IPS-18a (cell line): Measurements from ENCODE around the gene REEP6.
"Not testable (repeated sequence)": the region's sequence is repeated elsewhere in the genome, so short reads cannot be mapped to it uniquely, and the experiment has no call there.

ENCODE experiments used
- H3K27ac ChIP-seq: one replicate; pipeline ENCODE4 v1.5.1; 2013; ENCODE audit warnings: low read length
- H3K27me3 ChIP-seq: one replicate; pipeline ENCODE4 v1.6.1; 2013; ENCODE audit warnings: mild to moderate bottlenecking, low read length; ENCODE audit not compliant: control insufficient read depth, insufficient read depth
- H3K36me3 ChIP-seq: one replicate; pipeline ENCODE4 v1.6.1; 2013; ENCODE audit warnings: low read depth, low read length; ENCODE audit not compliant: control insufficient read depth
- H3K4me1 ChIP-seq: one replicate; pipeline ENCODE4 v1.6.1; 2013; ENCODE audit warnings: low read depth, low read length; ENCODE audit not compliant: control insufficient read depth
- H3K4me3 ChIP-seq: one replicate; pipeline ENCODE4 v1.5.1; 2013; ENCODE audit warnings: low read length
- H3K9ac ChIP-seq: one replicate; pipeline ENCODE4 v1.6.1; 2013; ENCODE audit warnings: mild to moderate bottlenecking, low read length, moderate library complexity
- H3K9me3 ChIP-seq: one replicate; pipeline ENCODE4 v1.6.1; 2013; ENCODE audit warnings: low read depth, low read length; ENCODE audit not compliant: control insufficient read depth

Gene REEP6

DNA sequence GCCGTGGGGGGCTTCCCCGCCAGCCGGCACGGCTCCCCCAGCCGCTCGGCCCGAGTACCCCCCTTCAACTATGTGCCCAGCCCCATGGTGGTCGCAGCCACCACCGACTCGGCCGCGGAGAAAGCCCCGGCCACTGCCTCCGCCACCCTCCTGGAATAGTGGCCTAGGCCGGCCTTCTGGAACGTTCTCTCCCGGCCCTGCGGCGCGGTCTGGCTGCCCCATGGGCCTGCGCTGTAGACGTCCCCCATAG, 21.0 kb upstream of the REEP6 start:
- H3K4me3 ChIP-seq: peak overlapping the region; percentile 35
- no peak overlapping the region for H3K9ac ChIP-seq
- H3K27ac ChIP-seq: no peak overlapping the region
- peaks cover 89% of the 10 kb centered on the region for H3K27me3 ChIP-seq
- H3K36me3 ChIP-seq: no peaks in the 10 kb centered on the region
- H3K9me3 ChIP-seq: no peaks in the 10 kb centered on the region
- H3K4me1 ChIP-seq: no peaks in the 10 kb centered on the region

DNA sequence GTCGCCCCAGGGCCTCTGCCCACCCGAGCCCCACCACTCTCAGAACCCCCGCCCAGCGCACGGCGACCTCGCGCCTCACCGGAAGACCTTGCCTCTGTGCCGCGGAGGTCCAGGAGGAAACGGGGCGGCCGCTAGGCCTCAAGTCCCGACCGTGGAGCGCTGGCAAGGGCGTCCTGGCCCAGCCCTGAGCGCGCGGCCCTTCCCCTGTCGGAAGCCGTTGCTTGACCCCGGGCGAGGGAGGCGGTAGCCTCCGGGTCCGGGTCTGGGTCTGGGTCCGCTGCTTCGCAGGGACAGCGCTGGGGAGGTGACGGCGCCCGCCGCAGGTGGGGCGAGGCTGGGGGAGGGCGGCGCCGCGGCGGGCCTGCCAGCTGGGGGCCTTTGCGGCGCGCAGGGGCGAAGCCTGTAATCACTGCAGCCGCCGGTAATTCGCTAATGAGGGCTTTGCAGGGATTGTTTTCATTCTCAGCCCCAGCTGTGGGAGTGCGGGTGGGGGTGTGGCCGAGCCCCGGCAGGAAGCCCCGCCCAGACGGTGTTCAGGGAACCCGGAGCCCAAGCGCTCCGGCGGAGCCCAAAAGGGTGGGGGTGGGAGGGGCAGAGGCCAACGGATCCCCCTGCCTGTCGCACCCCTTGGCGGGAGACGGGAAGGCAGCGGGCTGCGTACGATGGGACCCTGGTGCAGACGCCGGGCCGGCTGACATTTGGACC, 20.5 kb upstream of the REEP6 start:
- Histone ChIP-seq H3K9ac (no peak overlapping the region), H3K36me3 (no peaks in the 10 kb centered on the region), H3K27ac (no peak overlapping the region), H3K4me1 (no peaks in the 10 kb centered on the region), H3K9me3 (no peaks in the 10 kb centered on the region), H3K4me3 (peak overlapping the region; percentile 35), H3K27me3 (peaks cover 85% of the 10 kb centered on the region)

DNA sequence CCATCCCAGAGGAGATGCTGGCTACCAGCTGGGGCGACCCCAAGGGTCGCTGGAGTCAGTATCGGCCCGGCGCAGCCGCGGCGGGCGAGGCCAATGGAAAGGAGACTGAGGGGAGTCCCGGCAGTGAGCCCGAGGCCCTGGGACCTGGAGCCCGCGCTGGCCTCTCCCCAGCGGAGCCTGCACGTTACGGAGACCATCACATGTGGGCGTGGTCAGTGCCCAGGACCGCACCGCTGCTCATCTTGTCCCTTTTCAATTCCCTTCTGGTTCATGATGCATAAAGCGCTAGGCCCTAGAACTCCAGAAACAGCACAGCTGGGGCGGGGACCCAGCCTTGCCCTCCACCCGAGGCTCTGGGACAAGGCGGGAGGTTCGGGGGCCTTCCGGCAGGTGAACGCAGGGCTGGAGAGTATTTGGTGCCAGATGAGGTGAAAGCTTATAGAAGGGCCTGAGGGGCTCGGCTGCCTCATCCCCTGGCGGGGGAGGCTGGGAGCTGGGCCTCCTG, 19.9 kb upstream of the REEP6 start:
- Histone ChIP-seq H3K9ac (no peak overlapping the region), H3K4me3 (peak overlapping the region; percentile 35), H3K27ac (no peak overlapping the region)

DNA sequence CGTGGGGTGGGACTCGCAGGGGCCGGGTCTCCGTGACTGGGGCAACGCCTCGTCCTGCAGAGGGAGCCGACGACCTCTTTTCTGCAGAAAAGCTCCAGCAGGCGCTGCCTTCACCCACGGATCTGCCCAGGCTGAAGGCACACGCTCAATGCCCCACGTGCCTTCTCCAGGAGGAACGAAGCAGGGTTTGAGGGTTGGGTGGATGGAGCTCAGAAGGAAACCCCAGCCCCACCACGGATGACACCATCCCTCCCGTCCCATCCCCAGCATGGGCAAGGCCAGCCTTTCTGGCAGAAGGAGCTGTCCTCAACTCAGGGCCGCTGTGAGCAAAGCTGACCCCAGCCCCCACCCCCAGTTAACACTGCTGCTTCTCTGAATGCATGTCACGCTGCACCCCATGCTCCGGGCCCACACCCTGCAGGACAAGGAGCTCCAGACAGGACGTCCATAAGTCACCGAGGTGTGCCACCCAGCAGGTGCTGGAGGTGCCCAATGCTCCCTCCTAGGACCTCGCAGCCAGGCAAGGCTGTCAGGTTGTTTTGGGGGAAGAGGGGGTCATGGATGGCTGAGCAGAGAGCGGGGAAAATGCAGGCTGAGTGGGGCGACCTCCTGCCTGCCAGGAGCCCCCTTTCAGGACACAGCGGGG, 19.3 kb upstream of the REEP6 start:
- peaks cover 73% of the 10 kb centered on the region for H3K27me3 ChIP-seq
- H3K4me3 ChIP-seq: peak overlapping the region; percentile 35
- H3K27ac ChIP-seq: no peak overlapping the region
- no peaks in the 10 kb centered on the region for H3K9me3 ChIP-seq
- H3K4me1 ChIP-seq: no peaks in the 10 kb centered on the region
- H3K9ac ChIP-seq: no peak overlapping the region
- H3K36me3 ChIP-seq: no peaks in the 10 kb centered on the region

More for the DNA sequence above, 19.9 kb upstream of the REEP6 start:
- Histone ChIP-seq H3K27me3 (peaks cover 78% of the 10 kb centered on the region), H3K36me3 (no peaks in the 10 kb centered on the region), H3K9me3 (no peaks in the 10 kb centered on the region), H3K4me1 (no peaks in the 10 kb centered on the region)

DNA sequence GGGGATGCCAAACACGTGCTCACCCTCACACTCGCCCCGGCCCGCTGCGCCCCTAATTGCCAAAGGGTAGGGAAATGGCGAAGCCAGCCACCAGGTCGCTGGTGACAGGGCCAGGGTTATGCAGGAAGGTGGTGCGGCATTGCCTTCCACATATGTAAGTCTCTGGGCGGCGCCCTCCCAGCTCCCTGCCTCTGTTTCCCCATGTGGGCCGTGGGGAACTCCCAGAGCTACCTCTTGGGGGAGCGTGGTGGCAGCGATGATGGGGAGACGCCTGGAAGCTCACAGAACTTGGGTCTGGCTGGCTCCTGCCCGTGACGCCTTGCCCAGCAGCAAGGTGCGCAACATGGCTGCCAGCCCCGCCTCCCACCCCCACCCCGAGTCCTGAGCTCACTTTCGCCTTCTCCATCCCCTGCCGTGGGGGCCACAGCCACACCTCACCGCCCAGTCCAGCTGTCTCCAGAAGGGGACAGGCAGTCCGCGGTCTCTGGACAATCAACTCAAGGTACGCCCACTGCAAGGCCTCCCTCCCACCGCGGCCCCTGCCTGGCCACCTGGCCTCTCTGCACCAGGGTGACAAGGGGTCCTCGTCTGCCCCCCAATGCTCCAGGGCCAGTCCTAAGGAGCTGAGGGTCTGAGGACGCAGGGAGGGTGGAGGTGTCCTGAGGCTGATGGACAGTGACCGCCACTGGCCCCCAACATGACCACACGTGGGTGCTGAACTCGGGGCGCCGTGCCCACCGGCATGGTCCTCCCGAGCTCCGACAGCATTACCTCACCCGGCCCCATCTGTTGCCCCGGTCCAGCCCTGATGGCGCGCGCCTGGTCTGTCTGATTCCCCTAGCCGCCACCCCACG, 18.5 kb upstream of the REEP6 start:
- Histone ChIP-seq H3K36me3 (no peaks in the 10 kb centered on the region), H3K9ac (no peak overlapping the region), H3K27me3 (peaks cover 64% of the 10 kb centered on the region), H3K4me3 (no peak overlapping the region), H3K9me3 (no peaks in the 10 kb centered on the region), H3K4me1 (no peaks in the 10 kb centered on the region), H3K27ac (no peak overlapping the region)

DNA sequence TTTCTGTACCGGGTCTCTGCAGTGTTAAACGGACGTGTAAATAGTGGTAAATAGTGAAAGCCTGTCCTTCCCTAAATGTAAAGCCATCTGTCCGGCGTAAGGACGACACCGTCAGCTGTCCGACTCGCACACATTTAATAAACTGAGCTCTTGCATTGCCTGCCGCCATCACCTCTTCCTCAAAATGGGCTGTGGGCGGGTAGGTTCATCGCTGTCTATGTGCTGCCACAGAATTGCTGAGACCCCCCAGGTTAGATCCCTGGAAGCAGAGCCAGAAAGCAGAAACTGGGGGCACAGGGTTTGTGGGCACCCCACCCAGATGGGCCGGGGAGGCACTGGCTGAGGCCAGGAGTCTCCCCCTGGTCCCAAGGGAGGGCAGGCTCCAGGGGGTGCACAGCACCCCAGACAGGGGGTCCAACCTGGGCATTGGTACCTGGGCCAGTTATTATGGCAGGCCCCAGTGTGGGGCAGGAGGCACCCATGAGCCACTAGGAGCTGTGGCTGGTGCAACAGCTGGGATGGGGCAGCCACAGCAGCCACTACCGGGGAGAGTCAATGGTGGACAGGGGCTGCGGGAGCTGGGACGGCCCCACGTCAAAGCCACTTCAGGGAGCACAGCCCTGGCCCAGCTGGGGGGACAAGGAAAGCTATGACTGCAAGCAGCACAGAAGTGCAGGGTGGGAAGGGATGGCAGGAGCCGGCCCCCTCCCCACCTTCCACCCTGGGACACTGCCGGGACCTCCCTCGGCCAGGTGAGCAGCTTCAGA, 17.7 kb upstream of the REEP6 start:
- Histone ChIP-seq H3K27ac (no peak overlapping the region), H3K4me3 (no peak overlapping the region), H3K9me3 (no peaks in the 10 kb centered on the region), H3K9ac (no peak overlapping the region), H3K4me1 (no peaks in the 10 kb centered on the region), H3K36me3 (no peaks in the 10 kb centered on the region), H3K27me3 (peaks cover 56% of the 10 kb centered on the region)

DNA sequence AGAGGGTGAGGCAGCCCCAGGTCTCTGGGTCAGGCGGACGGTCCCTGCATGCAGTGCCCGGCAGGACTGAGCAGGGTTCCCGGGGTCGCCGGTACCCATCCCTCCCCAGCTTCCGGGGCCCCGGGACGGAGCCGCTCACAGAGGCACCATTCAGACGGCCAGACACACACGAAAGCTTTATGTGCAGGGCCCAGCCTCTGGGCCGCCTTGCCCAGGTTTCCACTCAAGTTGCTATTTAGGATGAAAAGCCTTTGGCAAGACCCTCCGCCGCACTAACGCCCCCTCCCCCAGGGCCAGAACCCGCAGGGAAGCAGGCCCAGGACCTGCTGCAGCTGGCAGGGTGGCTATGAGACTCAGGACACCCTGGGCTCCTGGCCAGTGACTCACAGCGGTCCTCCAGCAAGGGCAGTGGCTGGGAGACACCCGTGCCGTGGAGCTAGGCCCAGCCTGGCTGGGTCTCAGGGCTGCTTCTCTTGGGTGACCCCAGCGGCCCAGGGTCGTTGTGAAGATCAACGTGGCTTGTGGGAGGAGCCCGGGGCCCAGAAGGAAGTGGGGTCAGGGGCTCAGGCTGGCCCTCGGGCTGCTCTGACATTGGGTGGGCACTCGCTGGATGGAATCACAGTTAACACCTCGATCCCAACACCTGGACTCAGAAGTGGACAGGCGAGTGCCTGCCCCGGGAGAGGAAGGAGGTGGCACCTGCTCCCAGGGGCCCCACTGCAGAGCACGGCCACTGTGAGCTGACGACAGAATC, 16.8 kb upstream of the REEP6 start:
- Histone ChIP-seq H3K9ac (no peak overlapping the region), H3K27ac (no peak overlapping the region)

DNA sequence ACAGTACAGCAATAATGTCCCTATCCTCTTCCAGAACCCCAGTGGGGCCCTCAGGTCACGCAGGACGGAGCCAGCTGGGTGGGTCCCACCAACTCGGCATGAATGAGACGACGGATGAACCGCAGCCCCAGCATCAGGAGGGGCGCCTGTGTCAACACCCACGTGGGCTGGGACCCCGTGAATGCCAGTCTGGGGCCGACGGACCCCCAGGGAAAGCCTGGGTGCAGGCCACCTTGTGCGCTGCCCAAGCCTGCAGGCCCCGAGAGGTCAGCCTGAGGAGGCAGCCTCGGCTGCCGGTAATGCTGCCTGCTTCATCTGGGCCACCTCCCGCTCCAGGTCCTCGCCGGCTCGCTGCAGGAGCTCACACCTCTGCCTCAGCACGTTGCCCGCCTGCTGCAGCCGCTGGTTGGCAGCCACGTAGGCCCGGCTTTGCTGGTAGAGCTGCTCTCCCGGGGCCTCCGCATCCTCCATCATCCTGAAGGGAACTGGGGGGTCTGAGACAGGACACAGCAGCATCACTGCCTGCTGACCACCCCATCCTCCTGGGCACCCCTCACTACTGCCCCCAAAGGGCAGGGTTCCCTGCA, 16.1 kb upstream of the REEP6 start:
- Histone ChIP-seq H3K9me3 (no peaks in the 10 kb centered on the region), H3K9ac (no peak overlapping the region), H3K27ac (no peak overlapping the region), H3K4me3 (no peak overlapping the region), H3K36me3 (no peaks in the 10 kb centered on the region), H3K27me3 (peaks cover 40% of the 10 kb centered on the region), H3K4me1 (no peaks in the 10 kb centered on the region)

More for the DNA sequence above, 16.8 kb upstream of the REEP6 start:
- H3K27me3 ChIP-seq: peaks cover 47% of the 10 kb centered on the region
- H3K4me1 ChIP-seq: no peaks in the 10 kb centered on the region
- no peaks in the 10 kb centered on the region for H3K36me3 ChIP-seq
- no peaks in the 10 kb centered on the region for H3K9me3 ChIP-seq
- no peak overlapping the region for H3K4me3 ChIP-seq

DNA sequence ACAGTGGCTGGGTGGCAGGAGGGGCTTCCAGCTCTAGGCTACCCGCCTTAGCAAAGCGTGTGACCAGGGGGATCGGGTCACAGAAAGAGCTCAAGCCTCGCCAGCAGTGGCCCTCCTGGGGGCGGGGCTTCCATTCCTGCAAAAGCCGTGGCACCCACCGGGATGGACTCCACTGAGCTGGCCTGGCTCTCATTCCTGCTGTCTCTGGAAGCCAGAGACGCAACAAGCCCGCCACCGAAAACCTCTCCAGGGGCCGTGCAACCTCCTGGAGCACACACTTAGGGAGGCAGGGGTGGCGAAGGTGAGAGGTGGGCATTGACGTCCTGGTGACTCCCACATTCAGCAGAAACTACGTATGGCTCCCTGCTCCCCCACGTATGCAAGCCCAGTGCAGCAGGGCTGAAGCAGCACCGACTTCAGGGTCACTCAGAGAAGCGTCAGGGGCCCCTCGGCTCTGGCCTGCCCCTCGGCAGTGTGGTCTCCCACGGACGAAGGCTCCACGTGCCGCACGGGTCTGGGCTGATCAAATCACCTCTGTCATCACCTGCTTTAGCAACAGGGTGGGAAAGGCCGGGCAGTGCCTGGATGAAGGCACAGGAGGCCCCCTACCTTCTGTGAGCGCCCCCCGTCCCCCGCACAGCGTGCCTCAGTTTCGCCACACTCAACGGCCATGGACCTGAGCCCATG, 15.1 kb upstream of the REEP6 start:
- Histone ChIP-seq H3K4me1 (no peaks in the 10 kb centered on the region), H3K36me3 (no peaks in the 10 kb centered on the region), H3K9me3 (no peaks in the 10 kb centered on the region), H3K27me3 (peaks cover 30% of the 10 kb centered on the region), H3K4me3 (no peak overlapping the region), H3K27ac (no peak overlapping the region), H3K9ac (no peak overlapping the region)

DNA sequence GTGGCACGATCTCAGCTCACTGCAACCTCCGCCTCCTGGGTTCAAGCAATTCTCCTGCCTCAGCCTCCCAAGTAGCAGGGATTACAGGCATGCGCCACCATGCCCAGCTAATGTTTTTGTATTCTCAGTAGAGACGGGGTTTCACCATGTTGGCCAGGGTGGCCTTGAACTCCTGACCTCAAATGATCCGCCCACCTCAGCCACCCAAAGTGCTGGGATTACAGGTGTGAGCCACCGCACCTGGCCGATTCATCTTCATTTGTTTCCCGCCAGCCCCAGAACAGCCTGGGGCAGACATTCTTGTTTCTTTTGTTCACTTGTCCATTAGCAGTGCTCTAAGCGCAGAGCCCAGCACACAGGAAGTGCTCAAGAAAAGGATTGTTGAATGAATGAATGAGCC, 13.9 kb upstream of the REEP6 start:
- not testable (repeated sequence) for H3K4me1 ChIP-seq, H3K4me3 ChIP-seq, H3K36me3 ChIP-seq, H3K9ac ChIP-seq, H3K27ac ChIP-seq, H3K9me3 ChIP-seq
- peaks cover 19% of the 10 kb centered on the region for H3K27me3 ChIP-seq
